Measurements from ENCODE around the gene LBR.

LBR gene

DNA sequence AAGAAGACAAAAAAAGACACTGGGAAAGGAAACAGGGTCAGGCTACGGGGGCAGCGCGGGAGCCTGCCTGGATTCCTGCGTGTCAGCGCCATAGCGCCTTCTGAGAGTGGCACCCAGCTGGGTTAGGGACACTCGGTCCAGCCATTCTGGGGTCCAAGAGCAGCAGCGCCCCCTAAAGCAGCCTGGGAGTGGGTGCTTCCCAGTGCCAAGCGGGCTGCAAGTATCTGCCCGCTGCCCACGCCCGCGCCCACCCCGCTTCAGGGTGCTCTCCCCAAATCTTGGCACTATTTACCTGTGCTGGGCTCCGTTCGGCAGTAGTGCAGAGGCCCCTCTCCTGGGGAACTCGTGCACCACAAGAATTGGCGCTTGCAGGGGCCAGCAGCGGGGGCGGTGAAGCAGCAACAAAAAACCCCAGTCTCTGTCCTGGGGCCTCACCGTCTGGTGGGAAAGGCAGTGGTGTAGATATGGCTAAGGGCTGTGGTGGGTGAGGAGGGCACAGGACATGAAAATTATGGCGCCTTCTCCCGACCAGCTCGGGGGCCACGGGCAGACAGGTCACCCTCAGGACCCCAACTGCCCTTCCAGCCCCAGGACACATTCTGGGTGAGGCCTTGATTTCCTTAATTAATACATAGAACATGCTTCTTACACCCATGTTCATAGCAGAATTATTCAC lies 24.1 kb upstream of the LBR start:
- TF ChIP-seq, protein P1, sequence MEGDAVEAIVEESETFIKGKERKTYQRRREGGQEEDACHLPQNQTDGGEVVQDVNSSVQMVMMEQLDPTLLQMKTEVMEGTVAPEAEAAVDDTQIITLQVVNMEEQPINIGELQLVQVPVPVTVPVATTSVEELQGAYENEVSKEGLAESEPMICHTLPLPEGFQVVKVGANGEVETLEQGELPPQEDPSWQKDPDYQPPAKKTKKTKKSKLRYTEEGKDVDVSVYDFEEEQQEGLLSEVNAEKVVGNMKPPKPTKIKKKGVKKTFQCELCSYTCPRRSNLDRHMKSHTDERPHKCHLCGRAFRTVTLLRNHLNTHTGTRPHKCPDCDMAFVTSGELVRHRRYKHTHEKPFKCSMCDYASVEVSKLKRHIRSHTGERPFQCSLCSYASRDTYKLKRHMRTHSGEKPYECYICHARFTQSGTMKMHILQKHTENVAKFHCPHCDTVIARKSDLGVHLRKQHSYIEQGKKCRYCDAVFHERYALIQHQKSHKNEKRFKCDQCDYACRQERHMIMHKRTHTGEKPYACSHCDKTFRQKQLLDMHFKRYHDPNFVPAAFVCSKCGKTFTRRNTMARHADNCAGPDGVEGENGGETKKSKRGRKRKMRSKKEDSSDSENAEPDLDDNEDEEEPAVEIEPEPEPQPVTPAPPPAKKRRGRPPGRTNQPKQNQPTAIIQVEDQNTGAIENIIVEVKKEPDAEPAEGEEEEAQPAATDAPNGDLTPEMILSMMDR (conservative IDR thresholded peaks at IDR 0.05) = no peak
- no peak for TF ChIP-seq ZFX (IDR thresholded peaks at IDR 0.05)
- H3K27ac ChIP-seq = no peak overlapping the region

DNA sequence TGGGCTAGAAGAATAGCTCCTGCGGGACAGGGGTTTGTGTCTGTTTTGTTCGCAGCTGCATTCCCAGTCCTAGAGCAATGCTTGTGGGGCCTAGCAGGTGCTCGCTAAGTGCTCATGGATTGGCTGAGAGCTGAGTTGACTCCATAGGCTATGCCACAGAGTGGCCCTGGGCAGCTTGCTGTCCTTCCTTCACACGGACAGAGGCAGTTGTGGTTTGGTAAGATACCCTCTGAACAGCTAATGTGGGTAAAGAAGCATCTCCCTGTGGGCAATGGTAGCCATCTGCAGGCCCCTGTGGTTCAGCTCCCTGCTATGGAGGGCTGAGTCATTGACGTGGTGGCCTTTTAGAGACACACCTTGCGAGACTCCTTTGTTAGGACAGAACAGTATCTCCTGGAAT lies 23.5 kb upstream of the LBR start:
- TF ChIP-seq, protein P1 (conservative IDR thresholded peaks at IDR 0.05) = no peak
- no peak for TF ChIP-seq ZFX (IDR thresholded peaks at IDR 0.05)
- H3K27ac ChIP-seq = no peak overlapping the region

DNA sequence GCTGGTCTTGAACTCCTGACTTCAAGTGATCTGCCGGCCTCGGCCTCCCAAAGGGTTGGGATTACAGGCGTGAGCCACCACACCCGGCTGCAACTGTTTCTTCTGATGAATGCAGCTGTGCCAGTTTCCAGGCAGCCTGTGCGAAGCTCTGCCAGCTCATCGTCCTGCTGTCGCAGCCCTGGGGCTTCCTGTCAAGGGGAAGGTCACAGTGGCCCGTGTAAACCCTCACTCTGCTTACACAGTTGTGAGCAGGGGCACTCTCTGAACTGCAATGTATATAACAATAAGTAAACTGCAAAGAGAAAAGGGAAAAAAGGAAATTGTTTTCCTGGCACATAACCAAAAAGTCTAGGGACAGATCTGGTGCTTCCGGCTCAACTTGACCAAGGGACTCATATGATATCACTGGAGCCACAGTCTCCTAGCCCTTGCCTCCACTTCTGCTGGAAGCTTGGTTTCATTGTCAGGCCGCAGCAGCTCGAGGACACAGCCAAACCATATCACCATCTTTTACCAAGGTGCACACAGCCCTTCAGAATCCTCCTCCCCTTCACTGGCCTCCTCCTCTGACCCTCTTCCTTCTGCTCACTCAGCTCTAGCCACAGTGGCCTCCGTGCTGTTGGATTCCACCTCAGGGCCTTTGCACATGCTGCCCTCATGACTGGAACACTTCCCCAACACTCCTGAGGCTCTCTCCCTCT lies 22.8 kb upstream of the LBR start:
- TF ChIP-seq, protein P1 (conservative IDR thresholded peaks at IDR 0.05) = no peak
- no peak for TF ChIP-seq ZFX (IDR thresholded peaks at IDR 0.05)
- H3K27ac ChIP-seq = no peak overlapping the region

DNA sequence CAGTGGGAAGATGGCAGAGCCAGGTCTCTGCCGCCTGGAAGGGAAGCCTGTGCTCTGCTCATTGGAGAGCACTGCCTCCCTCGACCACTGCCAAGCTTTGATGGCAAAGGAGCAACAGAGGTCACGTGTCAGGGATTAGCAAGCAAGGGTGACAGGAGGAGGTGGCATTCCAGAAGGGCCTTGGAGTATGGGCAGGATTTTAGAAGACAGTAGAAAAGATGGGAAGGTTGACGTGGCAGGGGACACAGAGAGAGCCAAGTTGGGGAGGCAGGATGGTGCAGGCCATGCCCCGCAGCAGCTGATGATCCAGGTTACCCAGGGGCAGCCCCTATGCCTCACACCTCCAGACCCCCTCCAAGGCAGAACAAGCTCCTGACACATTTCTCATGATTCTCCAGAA lies 21.9 kb upstream of the LBR start:
- H3K27ac ChIP-seq = no peak overlapping the region
- TF ChIP-seq, protein P1 (conservative IDR thresholded peaks at IDR 0.05) = no peak
- TF ChIP-seq ZFX (IDR thresholded peaks at IDR 0.05) = no peak

DNA sequence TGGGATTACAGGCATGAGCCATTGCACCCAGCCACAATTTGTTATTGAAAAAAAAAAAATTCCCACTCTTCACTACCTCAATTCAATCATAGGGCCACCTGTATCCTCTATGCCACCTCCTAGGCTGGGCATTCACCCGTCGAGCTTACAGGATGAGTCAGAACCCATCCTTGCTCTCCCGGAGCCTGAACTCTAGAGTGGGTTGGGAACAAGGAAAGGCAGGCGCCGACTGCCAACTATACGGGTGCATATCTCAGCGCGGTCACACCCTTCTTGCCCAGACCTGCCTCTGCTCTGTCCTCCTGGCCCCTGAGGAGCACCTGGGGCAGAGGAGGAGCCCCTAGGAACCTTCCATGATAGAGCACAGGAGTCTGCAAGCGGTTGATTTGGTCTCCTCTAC lies 21.4 kb upstream of the LBR start:
- no peak overlapping the region for H3K27ac ChIP-seq
- TF ChIP-seq, protein P1 (conservative IDR thresholded peaks at IDR 0.05) = no peak
- TF ChIP-seq ZFX (IDR thresholded peaks at IDR 0.05) = no peak

DNA sequence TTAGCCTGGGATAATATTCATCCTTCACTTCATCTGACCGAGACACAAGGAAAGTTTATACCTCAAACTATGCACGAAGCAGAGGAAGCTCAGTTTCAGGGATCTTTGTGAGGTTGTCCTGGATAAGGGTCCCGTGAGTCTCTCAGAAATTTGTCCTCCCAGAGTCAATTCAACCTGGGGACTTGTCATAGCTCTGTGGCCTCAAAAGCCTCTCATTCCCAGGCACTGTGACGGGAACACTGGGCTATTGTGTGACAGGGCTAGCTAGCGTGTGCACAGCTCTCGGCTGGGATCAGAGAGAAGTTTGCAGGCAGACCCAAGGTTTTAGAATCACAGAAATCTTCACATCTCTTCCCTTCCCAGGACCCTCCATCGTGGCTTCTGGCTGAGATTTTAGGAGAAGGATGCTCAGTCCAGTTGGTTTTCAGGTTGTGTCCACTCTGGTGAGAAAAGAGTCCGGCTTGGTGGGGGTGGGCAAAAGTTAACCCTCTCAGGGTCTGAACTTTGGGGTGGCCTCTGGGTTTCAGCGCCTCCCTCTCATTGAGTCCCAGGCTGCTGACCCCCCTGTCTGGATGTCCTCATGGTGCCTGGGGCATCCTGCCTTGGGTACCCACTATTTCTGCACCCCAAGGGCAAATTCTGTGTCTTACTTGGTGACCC lies 20.4 kb upstream of the LBR start:
- no peak overlapping the region for H3K27ac ChIP-seq
- TF ChIP-seq, protein P1 (conservative IDR thresholded peaks at IDR 0.05) = no peak
- no peak for TF ChIP-seq ZFX (IDR thresholded peaks at IDR 0.05)

DNA sequence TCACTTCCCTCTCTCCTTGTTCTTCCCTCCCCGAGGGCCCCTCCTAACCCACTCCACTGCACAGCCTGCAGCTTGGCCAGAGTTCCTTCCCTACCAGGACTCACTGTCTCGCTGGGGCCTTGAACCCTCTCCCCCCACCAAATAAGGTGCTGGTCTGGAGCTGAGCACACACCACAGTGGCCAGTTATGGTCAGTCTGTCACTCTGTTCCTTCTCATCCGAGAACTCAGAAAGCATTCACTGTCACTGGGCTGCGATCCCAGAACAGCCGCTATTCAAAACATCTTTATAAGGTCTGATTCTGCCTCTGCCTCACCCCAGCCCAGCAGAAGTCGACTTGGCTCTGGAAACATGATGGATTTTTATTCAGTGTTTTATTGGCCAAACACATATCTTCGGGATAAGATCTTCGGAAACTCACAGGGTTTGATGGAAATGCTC lies 19.8 kb upstream of the LBR start:
- TF ChIP-seq, protein P1 (conservative IDR thresholded peaks at IDR 0.05) = no peak
- TF ChIP-seq ZFX (IDR thresholded peaks at IDR 0.05) = no peak

More for the DNA sequence above, 19.8 kb upstream of the LBR start:
- no peak overlapping the region for H3K27ac ChIP-seq

Data from C4-2B (cell line).